DND-41 (cell line): ENCODE results near the gene ALG8.

Experiments
- ATAC-seq: fragments of 200-7000 bp; cut with Tn5 transposase; 3 replicates; pipeline ENCODE4 v1.9.1; 2021; ENCODE audit warnings: low read depth; ENCODE audit not compliant: insufficient read depth
- DNase-seq: peaks from one replicate; pipeline ENCODE4 v3.0.0-alpha.2; 2020
- H2AFZ ChIP-seq: 2 replicates; pipeline ENCODE4 v1.6.0; 2012; ENCODE audit warnings: low read depth, low read length
- H3K27ac ChIP-seq: 2 replicates; pipeline ENCODE4 v1.5.1; 2012; ENCODE audit warnings: low read length, inconsistent platforms
- H3K27me3 ChIP-seq: fragments of 200-600 bp; sonication (generic); 2 replicates; pipeline ENCODE4 v1.6.0; 2012; ENCODE audit warnings: low read length, mild to moderate bottlenecking, inconsistent platforms; ENCODE audit not compliant: insufficient read depth, poor library complexity
- H3K36me3 ChIP-seq: 2 replicates; pipeline ENCODE4 v1.5.1; 2012; ENCODE audit warnings: low read length, inconsistent platforms; ENCODE audit not compliant: insufficient read depth
- H3K4me1 ChIP-seq: 2 replicates; pipeline ENCODE4 v1.5.1; 2012; ENCODE audit warnings: mild to moderate bottlenecking, low read length; ENCODE audit not compliant: insufficient read depth
- H3K4me2 ChIP-seq: 2 replicates; pipeline ENCODE4 v1.6.0; 2012; ENCODE audit warnings: mild to moderate bottlenecking, moderate library complexity, low read length, inconsistent platforms; ENCODE audit not compliant: insufficient read depth
- H3K4me3 ChIP-seq, 2 experiments: fragments of 200-600 bp in 1 of 2; shearing (Covaris generic) in 1 of 2; 2 replicates each; pipeline ENCODE4 v1.5.1; 2012 to 2016; ENCODE audit warnings: inconsistent platforms in 2 of 2, low read length in 2 of 2, mild to moderate bottlenecking in 2 of 2, low read depth in 1 of 2, moderate library complexity in 1 of 2
- H3K79me2 ChIP-seq: 2 replicates; pipeline ENCODE4 v1.6.0; 2012; ENCODE audit warnings: low read length, inconsistent platforms; ENCODE audit not compliant: insufficient read depth
- H3K9ac ChIP-seq: 2 replicates; pipeline ENCODE4 v1.6.0; 2012; ENCODE audit warnings: low read depth, mild to moderate bottlenecking, inconsistent platforms, low read length, moderate library complexity
- H3K9me3 ChIP-seq: 2 replicates; pipeline ENCODE4 v1.5.1; 2012; ENCODE audit warnings: low read length, moderate library complexity, mild to moderate bottlenecking, inconsistent platforms; ENCODE audit not compliant: insufficient read depth, severe bottlenecking
- H4K20me1 ChIP-seq: 2 replicates; pipeline ENCODE4 v1.6.0; 2012; ENCODE audit warnings: low read length; ENCODE audit not compliant: insufficient read depth
- CTCF ChIP-seq: IDR thresholded peaks from 2 replicates; pipeline ENCODE4 v1.5.1; 2012; ENCODE audit warnings: borderline replicate concordance, low read length, moderate library complexity, mild to moderate bottlenecking; ENCODE audit not compliant: poor library complexity, severe bottlenecking; ENCODE audit errors: extremely low read depth
- EZH2 ChIP-seq: IDR thresholded peaks from 3 replicates; pipeline ENCODE4 v1.6.1; 2012; ENCODE audit warnings: borderline replicate concordance, low read depth, mild to moderate bottlenecking, moderate library complexity, low read length, inconsistent platforms; ENCODE audit not compliant: severe bottlenecking

ALG8 gene

DNA sequence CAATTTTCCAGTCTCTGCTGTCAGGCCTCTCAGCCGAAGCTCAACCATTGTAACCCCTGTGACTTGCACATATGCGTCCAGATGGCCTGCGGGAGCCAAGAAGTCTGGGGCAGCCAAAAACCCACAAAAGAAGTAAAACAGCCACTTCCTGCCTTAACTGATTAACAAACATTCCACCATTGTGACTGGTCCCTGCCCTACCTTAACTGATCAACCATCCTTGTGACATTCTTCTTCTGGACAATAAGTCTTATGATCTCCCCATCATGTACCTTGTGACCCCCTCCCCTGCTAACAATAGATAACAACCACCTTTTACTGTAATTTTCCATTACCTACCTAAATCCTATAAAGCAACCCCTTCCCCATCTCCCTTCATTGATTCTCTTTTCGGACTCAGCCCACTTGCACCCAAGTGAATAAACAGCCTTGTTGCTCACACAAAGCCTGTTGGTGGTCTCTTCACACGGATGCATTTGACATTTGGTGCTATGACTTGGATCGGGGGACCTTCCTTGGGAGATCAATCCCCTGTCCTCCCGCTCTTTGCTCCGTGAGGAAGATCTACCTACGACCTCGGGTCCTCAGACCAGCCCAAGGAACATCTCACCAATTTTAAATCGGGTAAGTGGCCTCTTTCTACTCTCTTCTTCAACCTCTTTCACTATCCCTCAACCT is 58.5 kb downstream of the ALG8 start:
- Histone ChIP-seq H3K27ac (peak overlapping the region; percentile 92; the same call in 1 of the 2 replicates), H3K9ac (no peak overlapping the region), H2AFZ (peak overlapping the region; percentile 93), H4K20me1 (peaks cover 14% of the 10 kb centered on the region), H3K36me3 (peaks cover 14% of the 10 kb centered on the region), H3K4me3 (no peak overlapping the region), H3K9me3 (no peaks in the 10 kb centered on the region), H3K79me2 (peaks cover 41% of the 10 kb centered on the region), H3K4me2 (peak overlapping the region; percentile 70; the same call in 1 of the 2 replicates), H3K27me3 (no peaks in the 10 kb centered on the region), H3K4me1 (peaks cover 44% of the 10 kb centered on the region)
- ATAC-seq, result no peak
- no peak for TF ChIP-seq CTCF
- DNase-seq, result peak; percentile 29

- ATAC-seq (no peak), DNase-seq (no peak)
- Histone ChIP-seq H3K36me3 (peaks cover 18% of the 10 kb centered on the region), H3K27ac (peak overlapping the region; percentile 92), H3K9me3 (no peaks in the 10 kb centered on the region), H3K9ac (peak overlapping the region; percentile 92), H3K79me2 (peaks cover 48% of the 10 kb centered on the region), H3K27me3 (no peaks in the 10 kb centered on the region), H3K4me3 (peak overlapping the region; percentile 73 to 88; a peak in 3 of 4 replicates), H4K20me1 (peaks cover 19% of the 10 kb centered on the region), H2AFZ (peak overlapping the region; percentile 93), H3K4me1 (peaks cover 50% of the 10 kb centered on the region), H3K4me2 (peak overlapping the region; percentile 70)
- TF ChIP-seq EZH2, result no peak
- no peak for TF ChIP-seq CTCF
Measured at GRCh38 chr11:78080084-78080817, 59.2 kb downstream of the ALG8 start.

- Histone ChIP-seq H3K9me3 (no peaks in the 10 kb centered on the region), H3K9ac (peak within 1 kb of the TSS; percentile 92), H4K20me1 (peaks cover 22% of the 10 kb centered on the region), H3K4me1 (peaks cover 55% of the 10 kb centered on the region), H2AFZ (peak within 1 kb of the TSS; percentile 93), H3K4me2 (peak within 1 kb of the TSS; percentile 70), H3K4me3 (peak within 1 kb of the TSS; percentile 73 to 88), H3K27ac (peak within 1 kb of the TSS; percentile 92), H3K27me3 (no peaks in the 10 kb centered on the region), H3K36me3 (peaks cover 22% of the 10 kb centered on the region), H3K79me2 (peaks cover 56% of the 10 kb centered on the region)
- TF ChIP-seq EZH2 (no peak), CTCF (no peak)
- peak; percentile 86 for ATAC-seq
- peak; percentile 78 for DNase-seq
Measured at GRCh38 chr11:78079232-78080083, 60.0 kb downstream of the ALG8 start, which contains the start of gene NDUFC2. TSS of gene NDUFC2 (minus strand) at chr11:78079862. CDS start at chr11:78079744, 118 bp downstream.
